HUES48 (cell line): ENCODE measurements around the gene SLC25A3.
"Not testable (repeated sequence)": the region's sequence is repeated elsewhere in the genome, so short reads cannot be mapped to it uniquely, and the experiment has no call there.

Source experiments
- H3K27ac ChIP-seq: one replicate; pipeline ENCODE4 v1.7.0; 2013; ENCODE audit warnings: low read depth, low read length, inconsistent platforms
- H3K27me3 ChIP-seq: 2 replicates; pipeline ENCODE4 v1.6.1; 2013; ENCODE audit warnings: mild to moderate bottlenecking, low read length; ENCODE audit not compliant: control insufficient read depth, insufficient read depth
- H3K36me3 ChIP-seq: 2 replicates; pipeline ENCODE4 v1.6.1; 2013; ENCODE audit warnings: low read length; ENCODE audit not compliant: control insufficient read depth, insufficient read depth
- H3K4me1 ChIP-seq: 2 replicates; pipeline ENCODE4 v1.6.1; 2013; ENCODE audit warnings: mild to moderate bottlenecking, low read length; ENCODE audit not compliant: control insufficient read depth, insufficient read depth
- H3K4me3 ChIP-seq: 2 replicates; pipeline ENCODE4 v1.5.1; 2013; ENCODE audit warnings: mild to moderate bottlenecking, low read depth, low read length
- H3K9ac ChIP-seq: 2 replicates; pipeline ENCODE4 v1.6.1; 2013; ENCODE audit warnings: mild to moderate bottlenecking, low read depth, low read length, moderate library complexity
- H3K9me3 ChIP-seq: 2 replicates; pipeline ENCODE4 v1.6.1; 2013; ENCODE audit warnings: low read length; ENCODE audit not compliant: control insufficient read depth, insufficient read depth

SLC25A3 gene

DNA sequence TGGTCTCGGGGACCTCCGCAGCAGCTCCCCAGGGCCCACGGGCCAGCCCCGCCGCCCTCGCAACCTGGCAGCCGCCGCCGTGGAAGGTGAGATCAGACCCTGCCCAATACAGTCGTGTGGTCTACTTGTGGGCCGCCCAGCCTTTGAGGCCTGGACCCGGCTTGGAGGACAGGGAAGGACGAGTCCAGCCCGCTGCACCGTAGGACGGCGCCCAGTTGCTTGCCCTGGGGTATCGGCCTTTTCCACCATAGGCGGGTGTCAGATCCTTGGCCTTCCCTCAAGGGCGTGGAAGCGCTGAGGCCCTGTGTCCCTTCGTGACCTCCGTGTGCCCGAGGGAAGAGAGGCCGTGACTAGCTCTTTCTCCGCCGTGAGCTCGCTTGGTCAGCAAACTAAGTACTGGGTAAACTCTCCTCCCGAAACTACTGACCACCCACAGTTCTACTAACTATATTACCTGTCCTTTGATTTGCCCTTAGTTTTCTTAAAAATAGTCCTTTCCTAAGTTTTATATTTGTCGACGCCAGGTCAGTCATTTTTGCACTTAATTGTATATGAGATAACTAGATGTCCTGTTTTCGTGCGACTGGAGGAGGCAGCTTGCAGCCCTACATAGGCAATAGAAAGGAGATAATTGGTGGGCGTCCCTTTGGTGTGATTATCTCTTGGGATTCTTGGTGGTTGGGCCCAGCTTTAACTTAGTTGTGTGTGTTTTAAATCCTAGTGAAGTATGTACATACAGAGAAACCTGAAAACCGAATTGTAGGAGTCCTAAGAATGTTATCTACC is 757 bp downstream of the SLC25A3 start:
- peak overlapping the region; percentile 92 for H3K27ac ChIP-seq
- H3K27me3 ChIP-seq: no peaks in the 10 kb centered on the region
- H3K4me3 ChIP-seq: peak overlapping the region; percentile 98
- peak overlapping the region; percentile 95 for H3K9ac ChIP-seq
- H3K4me1 ChIP-seq: peaks cover 3% of the 10 kb centered on the region; the same call in 1 of the 2 replicates
- H3K36me3 ChIP-seq: peaks cover 41% of the 10 kb centered on the region
- no peaks in the 10 kb centered on the region for H3K9me3 ChIP-seq

DNA sequence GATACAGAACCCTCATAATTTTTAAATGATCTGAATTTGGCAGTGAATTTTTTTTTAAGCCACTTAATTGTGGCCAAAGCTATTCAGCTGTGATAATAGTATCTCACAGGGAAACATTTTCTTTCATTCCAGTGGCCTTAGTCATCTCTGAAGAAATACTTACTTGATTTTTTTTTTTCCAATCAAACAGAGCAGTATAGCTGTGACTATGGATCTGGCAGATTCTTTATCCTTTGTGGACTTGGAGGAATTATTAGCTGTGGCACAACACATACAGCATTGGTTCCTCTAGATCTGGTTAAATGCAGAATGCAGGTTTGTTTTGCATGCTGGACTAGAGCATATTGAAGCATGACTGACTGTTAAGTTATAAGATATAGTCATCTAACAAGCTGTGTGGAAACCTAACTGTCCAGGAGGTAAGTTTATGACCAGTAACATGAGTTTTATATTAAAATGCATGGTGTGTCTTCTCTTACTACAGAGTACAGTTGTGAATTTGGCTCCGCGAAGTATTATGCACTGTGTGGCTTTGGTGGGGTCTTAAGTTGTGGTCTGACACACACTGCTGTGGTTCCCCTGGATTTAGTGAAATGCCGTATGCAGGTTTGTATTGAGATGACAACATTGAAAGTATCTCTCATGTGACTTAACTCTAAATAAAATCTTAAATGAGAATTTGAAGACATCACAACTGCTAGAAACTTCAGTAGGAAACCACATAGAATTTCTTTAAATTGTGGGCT is 1.9 kb downstream of the SLC25A3 start:
- H3K4me3 ChIP-seq: peak overlapping the region; percentile 98
- peak overlapping the region; percentile 92 for H3K27ac ChIP-seq
- no peaks in the 10 kb centered on the region for H3K9me3 ChIP-seq
- peaks cover 53% of the 10 kb centered on the region for H3K36me3 ChIP-seq
- peaks cover 3% of the 10 kb centered on the region; the same call in 1 of the 2 replicates for H3K4me1 ChIP-seq
- H3K9ac ChIP-seq: no peak overlapping the region; the same call in 1 of the 2 replicates
- H3K27me3 ChIP-seq: no peaks in the 10 kb centered on the region

DNA sequence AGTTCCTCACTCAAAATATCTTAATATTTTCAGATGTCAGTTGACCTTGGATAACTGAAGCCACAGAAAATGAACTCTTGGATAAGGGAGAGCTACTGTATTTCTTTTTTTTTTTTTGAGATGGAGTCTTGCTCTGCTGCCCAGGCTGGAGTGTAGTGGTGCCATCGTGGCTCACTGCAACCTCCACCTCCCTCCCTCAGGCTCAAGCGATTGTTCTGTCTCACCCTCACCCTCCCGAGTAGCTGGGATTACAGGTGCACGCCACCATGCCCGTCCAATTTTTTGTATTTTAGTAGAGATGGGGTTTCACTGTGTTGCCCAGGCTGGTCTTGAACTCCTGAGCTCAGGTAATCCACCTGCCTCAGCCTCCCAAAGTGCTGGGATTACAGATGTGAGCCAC is 3.8 kb downstream of the SLC25A3 start:
- peaks cover 72% of the 10 kb centered on the region for H3K36me3 ChIP-seq
- H3K27me3 ChIP-seq, H3K4me3 ChIP-seq, H3K4me1 ChIP-seq, H3K9ac ChIP-seq, H3K27ac ChIP-seq, H3K9me3 ChIP-seq: not testable (repeated sequence)

DNA sequence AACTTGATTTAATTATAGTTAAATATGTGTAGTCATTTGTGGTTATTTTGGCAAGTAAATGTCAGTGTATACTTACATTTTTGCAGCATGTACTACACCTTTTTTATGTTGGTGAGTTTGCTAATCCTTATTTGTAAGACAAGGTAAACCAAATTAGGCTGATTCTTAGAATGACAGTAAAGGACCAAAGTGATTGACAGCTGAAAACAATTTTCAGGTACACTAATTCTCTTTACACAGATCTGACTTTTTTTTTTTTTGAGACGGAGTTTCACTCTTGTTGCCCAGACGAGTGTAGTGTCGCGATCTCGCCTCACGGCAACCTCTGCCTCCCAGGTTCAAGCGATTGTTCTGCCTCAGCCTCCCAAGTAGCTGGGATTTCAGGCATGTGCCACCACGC is 8.4 kb downstream of the SLC25A3 start:
- H3K27ac ChIP-seq: no peak overlapping the region
- no peaks in the 10 kb centered on the region for H3K4me1 ChIP-seq
- no peak overlapping the region for H3K4me3 ChIP-seq
- H3K9me3 ChIP-seq: no peaks in the 10 kb centered on the region
- peaks cover 75% of the 10 kb centered on the region for H3K36me3 ChIP-seq
- H3K27me3 ChIP-seq: no peaks in the 10 kb centered on the region
- no peak overlapping the region for H3K9ac ChIP-seq

DNA sequence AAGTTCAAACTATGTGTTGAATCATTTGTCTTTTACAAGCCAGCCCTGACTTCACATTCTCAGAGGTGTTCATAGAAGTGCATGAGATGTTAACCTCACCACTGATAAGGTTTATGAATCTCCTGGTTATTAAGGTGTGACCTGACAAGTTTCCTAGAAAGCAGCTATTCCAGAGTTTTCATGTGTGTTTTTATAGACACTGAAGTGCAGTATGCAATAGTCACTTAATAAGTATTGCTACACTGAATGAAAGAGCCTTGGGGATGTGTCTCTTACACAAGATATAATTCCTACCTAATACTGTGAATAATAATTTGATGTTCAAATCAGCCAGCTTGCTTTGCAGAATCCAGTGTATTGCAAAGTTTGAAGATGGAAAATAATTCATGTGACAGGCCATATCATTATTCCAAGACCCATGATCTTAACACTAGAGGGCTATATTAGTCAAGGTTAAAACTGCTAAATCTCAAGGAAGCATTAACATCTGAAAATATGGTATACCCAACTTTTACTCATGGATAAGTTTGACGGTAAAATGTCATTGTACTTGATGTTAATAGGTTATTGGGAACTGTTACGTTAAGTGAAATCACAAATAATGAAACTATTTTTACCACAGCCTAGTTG is 13.0 kb downstream of the SLC25A3 start:
- no peaks in the 10 kb centered on the region for H3K9me3 ChIP-seq
- H3K4me1 ChIP-seq: no peaks in the 10 kb centered on the region
- H3K27me3 ChIP-seq: no peaks in the 10 kb centered on the region
- no peak overlapping the region for H3K4me3 ChIP-seq
- no peak overlapping the region for H3K27ac ChIP-seq
- H3K36me3 ChIP-seq: peaks cover 30% of the 10 kb centered on the region
- H3K9ac ChIP-seq: no peak overlapping the region

DNA sequence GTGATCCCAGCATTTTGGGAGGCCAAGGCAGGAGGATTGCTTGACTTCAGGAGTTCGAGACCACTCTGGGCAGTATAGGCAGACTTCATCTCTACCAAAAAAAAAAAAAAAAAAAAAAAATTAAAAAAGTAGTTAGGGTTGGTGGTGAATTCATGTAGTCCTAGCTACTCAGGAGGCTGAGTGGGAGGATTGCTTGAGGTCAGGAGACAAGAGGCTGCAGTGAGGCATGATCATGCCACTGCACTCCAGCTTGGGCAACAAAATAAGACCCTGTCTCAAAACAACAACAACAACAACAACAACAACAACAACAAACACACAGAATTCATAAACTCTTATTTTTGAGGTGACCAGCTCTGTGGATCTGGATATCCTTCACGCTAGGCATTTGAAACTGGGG is 17.1 kb downstream of the SLC25A3 start:
- H3K9me3 ChIP-seq: no peaks in the 10 kb centered on the region
- no peaks in the 10 kb centered on the region for H3K27me3 ChIP-seq
- H3K9ac ChIP-seq: no peak overlapping the region
- no peaks in the 10 kb centered on the region for H3K4me1 ChIP-seq
- no peak overlapping the region for H3K4me3 ChIP-seq
- no peaks in the 10 kb centered on the region for H3K36me3 ChIP-seq
- H3K27ac ChIP-seq: no peak overlapping the region

DNA sequence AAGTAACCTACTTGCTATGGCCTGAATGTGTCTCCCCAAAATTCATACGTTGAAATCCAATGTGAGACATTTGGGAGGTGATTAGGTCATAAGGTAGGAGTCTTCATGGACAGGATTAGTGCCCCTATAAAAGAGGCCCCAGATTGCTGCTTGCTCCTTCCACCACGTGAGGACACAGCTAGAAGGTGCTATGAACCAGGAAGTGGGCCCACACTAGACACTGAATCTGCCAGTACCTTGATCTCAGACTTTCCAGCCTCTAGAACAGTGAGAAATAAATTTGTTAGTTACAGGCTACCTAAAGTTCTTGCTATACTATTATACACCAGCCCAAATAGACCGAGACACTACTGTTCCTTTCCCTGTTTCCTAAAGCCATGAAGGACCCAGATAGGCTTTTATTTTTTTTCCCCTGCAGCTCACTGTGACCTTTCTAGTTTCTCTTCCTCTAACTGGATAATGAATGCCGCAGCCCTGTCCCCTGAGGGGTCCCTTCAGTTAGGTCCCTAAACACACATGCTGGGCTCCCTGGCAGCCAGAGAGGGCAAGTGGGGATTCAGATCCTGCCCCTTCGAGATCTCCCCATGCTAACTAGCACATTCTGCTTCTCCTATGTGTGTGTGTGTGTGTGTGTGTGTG is 19.3 kb downstream of the SLC25A3 start:
- no peaks in the 10 kb centered on the region for H3K4me1 ChIP-seq
- no peaks in the 10 kb centered on the region for H3K36me3 ChIP-seq
- H3K9me3 ChIP-seq: no peaks in the 10 kb centered on the region
- H3K4me3 ChIP-seq: no peak overlapping the region
- no peak overlapping the region for H3K27ac ChIP-seq
- H3K9ac ChIP-seq: no peak overlapping the region
- no peaks in the 10 kb centered on the region for H3K27me3 ChIP-seq

DNA sequence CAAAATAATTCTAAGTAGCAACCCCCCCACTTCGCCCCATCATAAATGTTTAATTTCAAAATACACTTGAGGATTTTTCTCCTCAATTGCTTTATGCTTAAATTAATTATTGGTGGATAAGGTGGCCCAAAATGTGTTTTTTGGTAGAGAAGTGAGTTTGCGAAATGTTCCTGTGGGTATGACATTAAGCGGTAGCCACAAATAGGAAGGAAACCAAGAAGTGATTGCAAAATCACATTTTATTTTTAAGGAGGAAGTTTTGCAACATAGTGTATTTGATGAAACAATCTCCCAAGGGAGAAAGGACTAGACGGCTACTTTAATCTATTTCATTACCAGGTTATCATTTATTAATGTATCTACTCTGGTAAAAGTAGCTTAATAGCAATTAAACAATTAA is 25.5 kb downstream of the SLC25A3 start:
- Histone ChIP-seq H3K36me3 (no peaks in the 10 kb centered on the region), H3K9ac (no peak overlapping the region), H3K27ac (no peak overlapping the region), H3K4me3 (no peak overlapping the region), H3K4me1 (no peaks in the 10 kb centered on the region), H3K9me3 (no peaks in the 10 kb centered on the region), H3K27me3 (no peaks in the 10 kb centered on the region)

DNA sequence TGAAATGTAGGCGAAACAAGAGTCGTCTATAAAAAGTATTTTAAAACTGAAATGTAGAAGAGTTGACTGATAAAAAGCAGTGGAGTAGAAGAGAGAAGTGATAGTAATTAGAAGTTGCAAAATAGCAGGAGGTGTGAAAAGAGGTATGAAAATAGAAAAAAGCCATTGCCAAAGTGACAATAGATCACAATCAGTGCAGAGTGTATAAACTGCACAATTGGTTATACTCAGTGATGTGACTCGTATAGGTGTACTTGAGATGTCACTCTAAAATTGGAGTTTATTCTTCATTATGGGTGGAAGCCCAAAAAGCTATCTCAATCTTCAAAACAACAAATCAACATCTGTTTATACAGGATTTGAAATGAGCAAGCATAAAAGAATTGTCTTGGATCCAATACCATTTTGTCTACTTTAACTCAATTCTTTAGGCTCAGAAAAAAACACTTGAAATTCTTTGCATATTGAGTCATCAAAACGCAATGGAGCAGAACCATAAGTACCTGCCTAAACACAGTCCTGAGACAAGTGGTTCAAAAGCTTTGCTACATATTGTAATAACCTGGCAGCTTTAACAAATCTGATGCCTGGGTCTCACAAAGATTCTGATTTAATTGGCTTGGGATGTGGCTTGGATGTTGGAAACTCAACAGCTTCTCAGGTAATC is 42.3 kb downstream of the SLC25A3 start:
- Histone ChIP-seq H3K27me3 (no peaks in the 10 kb centered on the region), H3K4me1 (no peaks in the 10 kb centered on the region), H3K4me3 (no peak overlapping the region), H3K36me3 (peaks cover 3% of the 10 kb centered on the region), H3K9me3 (no peaks in the 10 kb centered on the region), H3K27ac (no peak overlapping the region), H3K9ac (no peak overlapping the region)

DNA sequence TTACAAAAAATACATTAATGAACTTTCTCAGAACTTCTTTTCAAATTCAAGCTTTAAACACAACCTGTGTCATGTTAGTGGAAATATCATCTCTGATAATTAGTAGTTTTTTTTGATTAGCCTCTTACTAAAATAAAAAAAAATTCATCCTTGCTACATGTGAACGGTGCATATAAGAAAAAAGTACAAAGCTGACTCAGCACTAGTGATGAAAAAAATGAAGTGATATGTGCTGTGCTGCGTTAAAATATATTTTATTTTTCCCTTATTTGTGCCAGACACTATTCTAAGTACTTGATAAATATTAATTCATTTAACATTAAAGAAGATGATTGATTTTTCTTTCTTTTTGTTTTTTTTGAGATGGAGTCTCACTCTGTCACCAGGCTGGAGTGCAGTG is 43.6 kb downstream of the SLC25A3 start:
- H3K9ac ChIP-seq: no peak overlapping the region
- H3K36me3 ChIP-seq: peaks cover 3% of the 10 kb centered on the region
- H3K27ac ChIP-seq: no peak overlapping the region
- H3K27me3 ChIP-seq: no peaks in the 10 kb centered on the region
- H3K9me3 ChIP-seq: no peaks in the 10 kb centered on the region
- no peaks in the 10 kb centered on the region for H3K4me1 ChIP-seq
- H3K4me3 ChIP-seq: no peak overlapping the region
